Small intestine (tissue), 7 donors: ENCODE data around the gene SLC47A1. TPM values are rescaled to one million over a fixed set of nuclear protein-coding genes. Genes with fewer than 3 reads are reported as not detected.
"Not testable (repeated sequence)": the region's sequence is repeated elsewhere in the genome, so short reads cannot be mapped to it uniquely, and the experiment has no call there.

ENCODE experiments used
- DNase-seq, 2 donors: peaks; one replicate each; pipeline versions ENCODE4 v3.0.0 to v3.0.0-alpha.2; 2013
- FAIRE-seq: peaks from 2 replicates; lab custom pipeline; 2012; peaks lifted over from hg19 to GRCh38; lab: Jason Lieb, UNC
- H3K27ac ChIP-seq, 3 donors: one replicate each; pipeline ENCODE4 v1.5.1; 2013; ENCODE audit warnings: low read length in 2 of 3, mild to moderate bottlenecking in 2 of 3, control low read depth in 1 of 3, inconsistent platforms in 1 of 3, low read depth in 1 of 3, moderate library complexity in 1 of 3
- H3K27me3 ChIP-seq, 3 donors: one replicate each; pipeline ENCODE4 v1.6.1; 2013; ENCODE audit warnings: low read length in 3 of 3, inconsistent platforms in 1 of 3; ENCODE audit not compliant: control insufficient read depth in 3 of 3, insufficient read depth in 3 of 3
- H3K36me3 ChIP-seq, 3 donors: one replicate each; pipeline ENCODE4 v1.6.1; 2013; ENCODE audit warnings: low read length in 3 of 3, inconsistent platforms in 1 of 3, low read depth in 1 of 3, mild to moderate bottlenecking in 1 of 3, moderate library complexity in 1 of 3; ENCODE audit not compliant: control insufficient read depth in 3 of 3, insufficient read depth in 2 of 3
- H3K4me1 ChIP-seq, 3 donors: one replicate each; pipeline ENCODE4 v1.6.1; 2013; ENCODE audit warnings: low read length in 2 of 3, inconsistent platforms in 1 of 3, low read depth in 1 of 3, mild to moderate bottlenecking in 1 of 3, moderate library complexity in 1 of 3; ENCODE audit not compliant: control insufficient read depth in 3 of 3, insufficient read depth in 2 of 3
- H3K4me3 ChIP-seq, 3 donors: one replicate each; pipeline ENCODE4 v1.5.1; 2013; ENCODE audit warnings: low read length in 3 of 3, control low read depth in 1 of 3, inconsistent platforms in 1 of 3, low read depth in 1 of 3, mild to moderate bottlenecking in 1 of 3, moderate library complexity in 1 of 3
- H3K9me3 ChIP-seq, 2 donors: one replicate each; pipeline ENCODE4 v1.6.1; 2013; ENCODE audit warnings: low read depth in 1 of 2, low read length in 1 of 2; ENCODE audit not compliant: control insufficient read depth in 2 of 2, insufficient read depth in 1 of 2
- WGBS, 3 donors: extraction: QIAGEN DNeasy Blood & Tissue Kit; methylation state at CpG; one replicate each; pipeline ENCODE4 v1.1.7; 2013; 5-methylcytosine and 5-hydroxymethylcytosine counted together
- polyA plus RNA-seq, 4 donors: library from polyadenylated mRNA; stranded (reverse) in 3 of 4; unstranded in 1 of 4; fragments of 200-250 nt in 3 of 4; fragments of 120-200 nt in 1 of 4; gene quantifications; one replicate each; pipeline versions ENCODE4 v1.2.1 to v1.2.3, GENCODE V29; 2013
- donor health status: healthy with polysubstance abuse.
- donor health status: control.
- donor health status: control.
- donor health status: Bipolar disorder and iron deficiency.
- donor health status: healthy.

SLC47A1 gene
- polyA plus RNA-seq, 4 donors = 0.43 to 4.0 TPM; not detected in 2

DNA sequence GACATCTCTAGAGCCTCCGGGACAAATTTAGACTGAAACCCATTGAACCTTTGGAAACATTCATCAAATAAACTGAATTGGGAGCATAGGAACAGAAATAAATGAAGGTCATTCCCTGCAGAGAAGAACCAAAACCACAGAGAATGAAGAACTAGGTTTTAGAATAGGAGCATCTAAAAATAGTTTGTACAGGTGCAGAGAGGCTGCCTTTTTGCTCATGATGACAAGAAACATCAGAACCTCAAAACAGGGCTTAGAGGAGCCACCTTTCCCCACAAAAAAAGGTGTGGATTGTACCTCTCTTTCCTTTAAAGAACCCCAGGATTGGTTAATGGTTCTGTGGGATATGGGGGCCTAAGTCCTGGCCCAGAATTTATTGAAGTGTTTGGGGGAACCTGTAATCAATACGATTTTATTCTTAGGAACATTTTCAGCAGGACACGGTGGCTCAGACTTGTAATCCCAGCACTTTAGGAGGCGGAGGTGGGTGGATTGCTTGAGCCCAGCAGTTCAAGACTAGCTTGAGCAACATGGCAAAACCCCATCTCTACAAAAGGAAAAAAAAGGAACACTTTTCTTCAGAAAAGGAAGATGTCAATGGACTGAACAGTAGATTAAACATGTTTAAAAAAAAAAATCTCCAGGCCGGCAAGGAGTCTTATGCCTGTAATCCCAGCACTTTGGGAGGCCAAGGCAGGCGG, 37.7 kb upstream of the SLC47A1 start:
- no peak overlapping the region for H3K27ac ChIP-seq
- no peak for FAIRE-seq

DNA sequence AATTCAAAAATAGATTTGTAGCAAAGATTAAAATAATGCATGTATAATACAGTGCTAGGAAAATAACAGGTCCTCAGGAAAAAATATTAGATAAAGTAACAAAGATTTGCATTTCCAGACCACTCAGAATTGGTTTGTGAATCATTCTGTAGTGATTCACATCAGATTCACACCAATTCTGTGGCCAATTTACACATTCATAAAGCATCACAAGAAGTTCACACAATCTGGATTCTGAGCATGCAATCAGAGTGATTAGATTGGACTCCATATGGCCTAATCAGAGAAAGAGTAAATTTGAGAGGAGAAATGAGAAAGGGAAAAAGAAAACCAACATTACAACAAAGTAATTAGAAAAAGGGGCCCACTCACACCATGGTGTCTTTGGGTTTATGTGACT, 36.0 kb upstream of the SLC47A1 start:
- H3K36me3 ChIP-seq = no peaks in the 10 kb centered on the region
- H3K27me3 ChIP-seq = no peaks in the 10 kb centered on the region
- H3K27ac ChIP-seq = no peak overlapping the region
- FAIRE-seq (no peak), DNase-seq (no peak)
- H3K4me1 ChIP-seq = no peaks in the 10 kb centered on the region
- no peak overlapping the region for H3K4me3 ChIP-seq
- H3K9me3 ChIP-seq = no peaks in the 10 kb centered on the region

More for the DNA sequence above, 37.7 kb upstream of the SLC47A1 start:
- Histone ChIP-seq H3K4me3 (no peak overlapping the region), H3K27me3 (no peaks in the 10 kb centered on the region), H3K9me3 (no peaks in the 10 kb centered on the region), H3K4me1 (no peaks in the 10 kb centered on the region), H3K36me3 (no peaks in the 10 kb centered on the region)
- 87 to 94% (median 87%) methylated on average over 6 of the region's 6 CpGs for WGBS, 3 donors
- DNase-seq = no peak

DNA sequence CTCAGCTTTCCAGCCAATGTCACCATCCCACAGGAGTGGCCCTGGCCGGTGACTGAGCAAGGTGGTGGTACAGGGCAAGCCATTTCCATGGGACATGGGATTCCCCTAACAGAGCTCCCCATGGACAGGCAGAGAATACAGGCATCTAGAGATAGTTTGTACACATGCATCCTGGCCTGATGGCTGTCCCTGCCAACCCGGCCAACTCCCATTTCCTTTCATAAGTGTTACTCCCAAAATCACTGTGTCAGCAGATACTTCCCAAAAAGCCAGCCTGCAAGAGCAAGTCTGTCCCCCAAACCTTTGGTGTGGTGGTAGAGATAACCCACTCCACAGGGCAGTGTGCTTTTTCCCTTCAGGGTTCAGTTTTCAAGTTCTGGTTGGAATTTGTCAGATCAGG, 32.4 kb upstream of the SLC47A1 start:
- H3K27me3 ChIP-seq = no peaks in the 10 kb centered on the region
- H3K4me1 ChIP-seq = no peaks in the 10 kb centered on the region
- no peak overlapping the region for H3K27ac ChIP-seq
- WGBS, 3 donors = 76 to 94% (median 87%) methylated on average over 2 of the region's 2 CpGs
- no peak for FAIRE-seq
- H3K4me3 ChIP-seq = no peak overlapping the region
- no peaks in the 10 kb centered on the region for H3K36me3 ChIP-seq
- DNase-seq = no peak
- no peaks in the 10 kb centered on the region for H3K9me3 ChIP-seq

DNA sequence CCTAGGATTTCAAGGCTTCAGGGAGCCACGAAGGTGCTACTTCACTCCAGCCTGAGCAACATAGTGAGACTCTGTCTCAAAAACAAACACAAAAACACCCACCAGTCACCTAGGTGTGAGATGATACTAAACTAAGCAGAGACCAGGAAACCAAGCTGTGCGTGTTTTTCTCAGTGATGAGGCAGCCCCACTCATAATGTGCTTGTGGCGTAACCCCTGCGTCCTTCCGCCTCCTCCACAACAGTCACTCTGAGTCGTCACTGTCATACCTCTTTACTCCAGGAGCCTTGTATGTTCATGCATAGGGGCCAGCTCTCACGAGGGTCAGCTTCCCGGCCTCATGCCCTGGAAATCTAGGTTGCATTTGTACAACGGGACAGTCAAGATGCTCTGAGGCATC, 31.1 kb upstream of the SLC47A1 start:
- Histone ChIP-seq H3K27me3 (no peaks in the 10 kb centered on the region), H3K4me3 (no peak overlapping the region), H3K36me3 (no peaks in the 10 kb centered on the region), H3K4me1 (no peaks in the 10 kb centered on the region), H3K9me3 (no peaks in the 10 kb centered on the region), H3K27ac (no peak overlapping the region)
- FAIRE-seq = no peak
- WGBS, 3 donors = 66 to 85% (median 81%) methylated on average over 9 of the region's 9 CpGs
- DNase-seq = no peak

DNA sequence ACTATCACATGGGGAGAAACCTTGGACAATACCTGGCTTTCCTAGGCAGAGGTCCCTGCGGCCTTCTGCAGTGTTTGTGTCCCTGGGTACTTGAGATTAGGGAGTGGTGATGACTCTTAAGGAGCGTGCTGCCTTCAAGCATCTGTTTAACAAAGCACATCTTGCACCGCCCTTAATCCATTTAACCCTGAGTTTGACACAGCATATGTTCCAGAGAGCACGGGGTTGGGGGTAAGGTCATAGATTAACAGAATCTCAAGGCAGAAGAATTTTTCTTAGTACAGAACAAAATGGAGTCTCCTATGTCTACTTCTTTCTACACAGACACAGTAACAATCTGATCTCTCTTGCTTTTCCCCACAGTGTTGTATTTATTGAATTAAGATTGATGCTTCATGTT, 28.1 kb upstream of the SLC47A1 start:
- FAIRE-seq, H3K4me3 ChIP-seq, DNase-seq, H3K9me3 ChIP-seq, H3K27me3 ChIP-seq, H3K36me3 ChIP-seq, H3K4me1 ChIP-seq, H3K27ac ChIP-seq: not testable (repeated sequence)
- WGBS, 3 donors = 51 to 79% (median 78%) methylated on average over 2 to 3 of the region's 4 CpGs

DNA sequence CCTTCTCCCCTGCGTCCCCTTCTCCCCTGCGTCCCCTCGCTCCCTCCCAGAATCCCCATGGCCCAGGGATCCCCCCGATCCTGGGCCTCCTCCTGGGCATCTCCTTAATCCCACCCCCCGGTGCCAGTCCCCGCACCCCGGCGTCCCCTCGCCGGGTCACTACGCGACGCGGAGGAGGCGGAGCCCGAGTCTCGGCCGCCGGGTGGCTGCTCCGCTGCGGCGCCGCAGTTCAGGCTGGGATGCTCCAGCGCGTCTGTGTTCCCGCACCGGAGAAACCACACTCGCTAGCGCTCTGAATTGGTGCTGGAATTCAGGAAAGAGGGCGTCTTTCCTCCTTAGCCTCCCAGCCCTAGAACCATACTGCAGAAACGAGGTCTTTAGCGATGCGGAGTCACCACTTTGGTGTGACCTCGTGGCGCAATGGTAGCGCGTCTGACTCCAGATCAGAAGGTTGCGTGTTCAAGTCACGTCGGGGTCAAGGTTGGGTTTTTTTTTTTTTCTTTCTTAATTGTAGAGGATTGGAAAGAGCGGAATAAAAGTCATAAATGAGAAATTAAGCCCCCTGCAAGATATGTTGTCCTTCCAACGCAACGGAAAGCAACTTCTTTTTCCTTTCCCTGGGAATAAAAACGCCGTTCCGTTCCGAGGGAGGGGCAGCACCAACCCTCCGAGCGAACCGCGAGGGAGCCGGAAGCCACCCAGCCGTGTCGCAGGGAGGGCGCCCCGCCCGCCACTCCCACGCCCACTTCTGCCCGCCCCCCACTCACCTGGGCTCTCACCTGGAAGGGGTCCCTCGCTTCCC, 25.7 kb upstream of the SLC47A1 start:
- no peaks in the 10 kb centered on the region for H3K36me3 ChIP-seq
- WGBS, 3 donors = 0 to 1% (median 0%) methylated on average over 44 to 60 of the region's 60 CpGs
- H3K27me3 ChIP-seq = no peaks in the 10 kb centered on the region
- no peak for FAIRE-seq
- peak; percentile 88 to 95 for DNase-seq
- no peaks in the 10 kb centered on the region for H3K4me1 ChIP-seq
- H3K4me3 ChIP-seq = peak overlapping the region; percentile 68 to 79 (median 79)
- H3K9me3 ChIP-seq = no peaks in the 10 kb centered on the region
- peak overlapping the region in 2 of 3 donors; percentile 85 to 91 for H3K27ac ChIP-seq

DNA sequence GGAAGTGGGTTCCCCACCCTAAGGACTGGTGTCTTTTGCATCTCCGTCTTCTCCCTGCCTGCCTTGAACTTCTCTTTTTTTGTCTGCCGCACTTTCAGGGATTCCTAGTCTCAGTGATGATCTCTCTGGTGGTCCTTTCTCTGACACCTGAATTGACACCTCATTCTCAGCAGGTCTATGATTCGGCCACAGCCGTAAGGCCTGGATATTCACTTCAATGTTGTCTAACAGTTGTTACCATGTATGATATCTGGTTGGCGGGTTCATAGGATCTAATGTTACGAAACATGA, 25.1 kb upstream of the SLC47A1 start:
- no peaks in the 10 kb centered on the region for H3K4me1 ChIP-seq
- DNase-seq (no peak), FAIRE-seq (no peak)
- H3K9me3 ChIP-seq = no peaks in the 10 kb centered on the region
- no peaks in the 10 kb centered on the region for H3K27me3 ChIP-seq
- H3K27ac ChIP-seq = peak overlapping the region in 2 of 3 donors; percentile 85 to 91
- WGBS, 3 donors = 33 to 41% (median 35%) methylated on average over 6 of the region's 6 CpGs
- peak overlapping the region; percentile 43 to 79 (median 68) for H3K4me3 ChIP-seq
- no peaks in the 10 kb centered on the region for H3K36me3 ChIP-seq

DNA sequence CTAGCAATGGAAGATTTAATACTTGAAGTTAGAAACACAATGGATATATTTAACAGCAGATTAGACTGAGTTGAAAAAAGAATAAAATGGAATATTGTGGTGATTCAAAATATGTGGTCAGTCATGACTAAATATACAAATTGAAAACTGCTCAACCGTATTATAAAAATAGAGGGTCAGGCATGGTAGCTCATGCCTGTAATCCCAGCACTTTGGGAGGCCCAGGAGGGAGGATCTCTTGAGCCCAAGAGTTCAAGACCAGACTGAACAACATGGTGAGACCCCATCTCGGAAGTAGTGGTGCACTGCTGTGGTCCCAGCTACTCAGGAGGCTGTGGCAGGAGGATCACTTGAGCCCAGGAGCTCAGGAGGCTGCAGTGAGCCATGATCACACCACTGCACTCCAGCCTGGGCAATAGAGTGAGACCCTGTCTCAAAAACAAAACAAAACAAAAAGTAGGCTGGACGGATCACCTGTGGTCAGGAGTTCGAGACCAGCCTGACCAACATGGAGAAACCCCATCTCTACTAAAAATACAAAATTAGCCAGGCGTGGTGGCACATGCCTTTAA, 24.3 kb upstream of the SLC47A1 start:
- H3K4me3 ChIP-seq, H3K27me3 ChIP-seq, FAIRE-seq, H3K4me1 ChIP-seq, H3K9me3 ChIP-seq, H3K27ac ChIP-seq, DNase-seq, H3K36me3 ChIP-seq: not testable (repeated sequence)
- WGBS, 3 donors = 82 to 93% (median 86%) methylated on average over 5 of the region's 5 CpGs
